Measurements from ENCODE around the gene NHERF1. TPM values are rescaled to one million over a fixed set of nuclear protein-coding genes. Genes with fewer than 3 reads are reported as not detected.
A peak's percentile ranks its signal among the peaks of the same experiment; 100 is the strongest.

The NHERF1 gene
- total and polyA plus RNA-seq, 2 of the 8 experiments (the other 6 are each of a cell fraction or from before 2014, with no cell fraction given), result 92.9 to 99.2 TPM

DNA sequence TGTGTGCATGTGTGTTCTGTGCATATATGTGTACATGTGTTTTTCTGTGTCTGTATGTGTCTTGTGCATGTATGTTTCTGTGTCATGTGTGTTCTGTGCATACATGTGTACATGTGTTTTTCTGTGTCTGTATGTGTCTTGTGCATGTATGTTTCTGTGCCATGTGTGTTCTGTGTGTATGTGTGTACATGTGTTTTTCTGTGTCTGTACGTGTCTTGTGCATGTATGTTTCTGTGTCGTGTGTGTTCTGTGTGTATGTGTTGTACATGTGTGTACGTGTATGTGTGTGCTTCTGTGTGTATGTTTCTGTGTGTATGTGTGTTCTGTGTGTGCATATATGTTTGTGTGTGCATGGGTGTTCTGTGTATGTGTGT, 19.7 kb upstream of the NHERF1 start:
- H3K4ac ChIP-seq (replicated peaks; ENCODE audit: insufficient read length, low read depth, low read length), result no peak overlapping the region
- no peak overlapping the region for H4K5ac ChIP-seq (ENCODE audit: insufficient read length, low read depth, low read length)
- POLR2A ChIA-PET (ENCODE audit: partially characterized antibody), result interaction anchor here (0.5 kb wide), 1 partner anchor 292 kb away, joined by 3 read pairs; no protein-coding TSS in a partner anchor
- H3K4me2 ChIP-seq (ENCODE audit: insufficient read depth in 1 of 2, low read depth in 2 of 2, low read length in 2 of 2), result no peak overlapping the region
- peak overlapping the region; percentile 26; the same call in 1 of the 2 replicates for H2AK5ac ChIP-seq (ENCODE audit: low read depth, low read length)
- no peak overlapping the region for H3K18ac ChIP-seq (ENCODE audit: extremely low read depth, low read length)
- H3K23ac ChIP-seq (ENCODE audit: insufficient read length), result no peak overlapping the region
- peaks cover 14% of the 10 kb centered on the region for H3K23me2 ChIP-seq (ENCODE audit: low read depth, low read length)
- H3K27me3 ChIP-seq (replicated peaks in 1 of 4; ENCODE audit: control insufficient read depth in 3 of 4, extremely low read depth in 1 of 4, insufficient read depth in 3 of 4, low read length in 3 of 4), result peaks cover 0 to 3% (median 0%) of the 10 kb centered on the region in 4 experiments; a peak in 3 of 7 replicates
- no peak overlapping the region for H2BK12ac ChIP-seq (ENCODE audit: low read depth, low read length)
- peak; percentile 42 for FAIRE-seq
- CTCF ChIA-PET (ENCODE audit: partially characterized antibody), result interaction anchor here (1.0 kb wide), 1 partner anchor 64 kb away, joined by 3 read pairs; no protein-coding TSS in a partner anchor
- H4K91ac ChIP-seq (replicated peaks; ENCODE audit: insufficient read length, low read length), result no peak overlapping the region
- H3K79me2 ChIP-seq (ENCODE audit: control insufficient read depth in 1 of 2, insufficient read depth in 2 of 2, low read length in 2 of 2), result no peaks in the 10 kb centered on the region
- no peak overlapping the region for H3K27ac ChIP-seq (ENCODE audit: low read depth, low read length)
- no peak overlapping the region for H3K56ac ChIP-seq (replicated peaks; ENCODE audit: insufficient read length, low read depth, low read length)
- H3K9ac ChIP-seq (replicated peaks in 1 of 4; ENCODE audit: extremely low read depth in 1 of 4, low read depth in 3 of 4, low read length in 3 of 4), result peak overlapping the region in 1 of 4 experiments; percentile 6; a peak in 1 of 7 replicates
- no peak overlapping the region for H2BK120ac ChIP-seq (replicated peaks; ENCODE audit: low read depth, low read length)
- no peaks in the 10 kb centered on the region for H3K4me1 ChIP-seq (replicated peaks in 1 of 4; ENCODE audit: control insufficient read depth in 3 of 4, insufficient read depth in 4 of 4, low read length in 3 of 4)
- no peak overlapping the region for H2BK5ac ChIP-seq (ENCODE audit: low read depth, low read length)
- no peak overlapping the region; the same call in 1 of the 2 replicates for H2BK20ac ChIP-seq (ENCODE audit: low read length)
- H2AFZ ChIP-seq (ENCODE audit: low read length), result no peak overlapping the region
- H3K79me1 ChIP-seq (ENCODE audit: low read depth, low read length), result peaks cover 3% of the 10 kb centered on the region; the same call in 1 of the 2 replicates
- H3K9me3 ChIP-seq (ENCODE audit: insufficient read depth in 2 of 2, low read depth in 1 of 2, low read length in 1 of 2), result peaks cover 0 to 9% of the 10 kb centered on the region in 2 experiments; a peak in 1 of 4 replicates
- no peak overlapping the region for H3K4me3 ChIP-seq (ENCODE audit: extremely low read depth in 1 of 4, insufficient read depth in 2 of 4, low read depth in 3 of 4, low read length in 4 of 4)
- no peak overlapping the region for H2BK15ac ChIP-seq (ENCODE audit: low read length)
- no peak for TF ChIP-seq POLR2A (IDR thresholded peaks at IDR 0.05; ENCODE audit: control extremely low read depth in 1 of 2, low read depth in 2 of 2, low read length in 2 of 2)
- no peak for TF ChIP-seq NRF1 (IDR thresholded peaks at IDR 0.05; ENCODE audit: low read depth, low read length)
- no peak for TF ChIP-seq SUZ12 (IDR thresholded peaks at IDR 0.05; ENCODE audit: low read length)
- TF ChIP-seq POU5F1 (IDR thresholded peaks at IDR 0.05; ENCODE audit: low read depth, low read length), result no peak
- TF ChIP-seq SP4 (IDR thresholded peaks at IDR 0.05; ENCODE audit: low read length), result no peak
- TF ChIP-seq CBX8 (IDR thresholded peaks at IDR 0.05; ENCODE audit: borderline replicate concordance, low read depth, low read length), result no peak
- no peak for TF ChIP-seq SIX5 (IDR thresholded peaks at IDR 0.05; ENCODE audit: low read depth, low read length)
- TF ChIP-seq TBP (IDR thresholded peaks at IDR 0.05; ENCODE audit: low read depth, low read length), result no peak
- no peak for TF ChIP-seq CTBP2 (IDR thresholded peaks at IDR 0.05; ENCODE audit: borderline replicate concordance, insufficient read depth, insufficient read length, low read length)
- TF ChIP-seq RFX5 (IDR thresholded peaks at IDR 0.05; ENCODE audit: borderline replicate concordance, low read depth, low read length), result no peak
- no peak for TF ChIP-seq EGR1 (IDR thresholded peaks at IDR 0.05; ENCODE audit: borderline replicate concordance, low read depth, low read length)
- TF ChIP-seq, protein P1, sequence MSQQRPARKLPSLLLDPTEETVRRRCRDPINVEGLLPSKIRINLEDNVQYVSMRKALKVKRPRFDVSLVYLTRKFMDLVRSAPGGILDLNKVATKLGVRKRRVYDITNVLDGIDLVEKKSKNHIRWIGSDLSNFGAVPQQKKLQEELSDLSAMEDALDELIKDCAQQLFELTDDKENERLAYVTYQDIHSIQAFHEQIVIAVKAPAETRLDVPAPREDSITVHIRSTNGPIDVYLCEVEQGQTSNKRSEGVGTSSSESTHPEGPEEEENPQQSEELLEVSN (IDR thresholded peaks at IDR 0.05), result no peak
- TF ChIP-seq, protein P2, sequence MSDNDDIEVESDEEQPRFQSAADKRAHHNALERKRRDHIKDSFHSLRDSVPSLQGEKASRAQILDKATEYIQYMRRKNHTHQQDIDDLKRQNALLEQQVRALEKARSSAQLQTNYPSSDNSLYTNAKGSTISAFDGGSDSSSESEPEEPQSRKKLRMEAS (IDR thresholded peaks at IDR 0.05), result no peak
- no peak overlapping the region for H4K8ac ChIP-seq (ENCODE audit: extremely low read depth, insufficient read depth, low read length)
- 82% methylated on average over 3 of the region's 3 CpGs; no CpG with 5 or more reads in 1 of the 2 experiments for WGBS, 2 experiments (ENCODE audit: extremely low coverage in 1 of 2, insufficient coverage in 1 of 2, insufficient read length in 1 of 2, insufficient replicate concordance in 2 of 2, low coverage in 1 of 2, low lambda C conversion rate in 2 of 2, missing lambda C conversion rate in 1 of 2)
- DNase-seq (ENCODE audit: low read depth in 1 of 2, low spot score in 2 of 2), result no peak
- H4K20me1 ChIP-seq (replicated peaks in 1 of 2; ENCODE audit: control insufficient read depth in 1 of 2, insufficient read depth in 2 of 2, low read length in 2 of 2), result peaks cover 0 to 7% of the 10 kb centered on the region in 2 experiments
- H3K36me3 ChIP-seq (ENCODE audit: control insufficient read depth in 2 of 4, insufficient read depth in 4 of 4, low read length in 3 of 4), result no peaks in the 10 kb centered on the region
- H3K14ac ChIP-seq (ENCODE audit: insufficient read length), result no peak overlapping the region

All from H1 (cell line).